OCI-LY7 (cell line): ENCODE measurements around the gene RPH3AL. TPM values are rescaled to one million over a fixed set of nuclear protein-coding genes. Genes with fewer than 3 reads are reported as not detected.

ENCODE experiments used
- BruUV-seq: library from RNA; stranded (reverse); fragments of 400-500 nt; replicated peaks from 2 replicates; lab custom pipeline; 2021; lab: Mats Ljungman, UMichigan
- CTCF ChIA-PET: fragments of 300-600 bp; sonication (Branson Sonifier 250); formaldehyde crosslinking; loops from one replicate; lab custom pipeline; 2022; ENCODE audit warnings: antibody characterized with exemption; ENCODE audit not compliant: unreplicated experiment; lab: Charles Lee
- POLR2A ChIA-PET: fragments of 300-600 bp; sonication (Branson Sonifier 250); formaldehyde crosslinking; loops from one replicate; lab custom pipeline; 2022; ENCODE audit warnings: antibody characterized with exemption; lab: Charles Lee
- DNase-seq: peaks from one replicate; pipeline ENCODE4 v3.0.0-alpha.2; 2015; ENCODE audit warnings: low spot score
- H2AFZ ChIP-seq: fragments of 200-600 bp; sonication (generic), shearing (Covaris generic); 2 replicates; pipeline ENCODE4 v1.6.1; 2014; ENCODE audit warnings: mild to moderate bottlenecking, antibody characterized with exemption, low read length, moderate library complexity
- H3K27ac ChIP-seq: fragments of 200-600 bp; sonication (generic); 2 replicates; pipeline ENCODE4 v1.5.1; 2014; ENCODE audit warnings: mixed run types, low read depth, mild to moderate bottlenecking, moderate library complexity, low read length, inconsistent platforms; ENCODE audit not compliant: poor library complexity, severe bottlenecking
- H3K36me3 ChIP-seq: fragments of 200-600 bp; sonication (generic); 2 replicates; pipeline ENCODE4 v1.6.1; 2014; ENCODE audit warnings: mild to moderate bottlenecking, antibody characterized with exemption, low read length, moderate library complexity, mixed read lengths; ENCODE audit not compliant: insufficient read depth
- H3K4me1 ChIP-seq: fragments of 200-600 bp; sonication (generic); 2 replicates; pipeline ENCODE4 v1.5.1; 2014; ENCODE audit warnings: mild to moderate bottlenecking, low read length; ENCODE audit not compliant: insufficient read depth, poor library complexity, severe bottlenecking
- H3K4me2 ChIP-seq: fragments of 200-600 bp; sonication (generic); 2 replicates; pipeline ENCODE4 v1.6.1; 2014; ENCODE audit warnings: mild to moderate bottlenecking, low read length
- H3K4me3 ChIP-seq: fragments of 200-600 bp; sonication (generic); 2 replicates; pipeline ENCODE4 v1.5.1; 2014; ENCODE audit warnings: mild to moderate bottlenecking, low read depth, low read length; ENCODE audit not compliant: poor library complexity, severe bottlenecking
- H3K79me2 ChIP-seq: fragments of 200-600 bp; sonication (generic); 2 replicates; pipeline ENCODE4 v1.6.1; 2016; ENCODE audit warnings: low read depth, mild to moderate bottlenecking, low read length, moderate library complexity, mixed read lengths; ENCODE audit not compliant: insufficient read depth
- H3K9me2 ChIP-seq: fragments of 200-600 bp; sonication (generic); 2 replicates; pipeline ENCODE4 v1.6.1; 2016; ENCODE audit warnings: mild to moderate bottlenecking, low read length, mixed read lengths; ENCODE audit not compliant: insufficient read depth
- H3K9me3 ChIP-seq: fragments of 200-600 bp; sonication (generic); 2 replicates; pipeline ENCODE4 v1.6.1; 2014; ENCODE audit warnings: mild to moderate bottlenecking, mixed run types, low read length, mixed read lengths
- H4K20me1 ChIP-seq: fragments of 200-600 bp; sonication (generic); 2 replicates; pipeline ENCODE4 v1.6.1; 2014; ENCODE audit warnings: mild to moderate bottlenecking, antibody characterized with exemption, low read length, moderate library complexity, mixed read lengths; ENCODE audit not compliant: insufficient read depth
- EZH2phosphoT487 ChIP-seq: fragments of 200-600 bp; sonication (generic); IDR thresholded peaks from 2 replicates; pipeline ENCODE4 v1.6.1; 2018; ENCODE audit warnings: low read depth, borderline replicate concordance, mild to moderate bottlenecking, mixed run types, antibody characterized with exemption, low read length, moderate library complexity, mixed read lengths
- intact Hi-C: fragments of 100-400 bp; cut with micrococcal nuclease; formaldehyde crosslinking; loops from one replicate; pipeline ENCODE4 v1.10.0; 2022; ENCODE audit not compliant: unreplicated experiment
- total RNA-seq, 2 experiments: library from RNA; depleted of rRNA in 1 of 2; stranded (reverse); fragments of >200 nt in 1 of 2; shearing (Covaris generic) in 1 of 2; gene quantifications; 2 replicates each; pipeline ENCODE4 v1.2.3, GENCODE V29; 2014 to 2022
- TF ChIP-seq, protein P1 (sequence below): fragments of 200-600 bp; sonication (generic); conservative IDR thresholded peaks from 2 replicates; pipeline ENCODE4 v1.5.1; 2014; ENCODE audit warnings: mild to moderate bottlenecking, antibody characterized with exemption, low read length, moderate library complexity, mixed read lengths

RPH3AL gene
- total RNA-seq, 2 experiments from 2014 or later = 1.0 to 2.2 TPM

GRCh38 chr17:306116-306515 lies 46.5 kb downstream of the RPH3AL start:
- Histone ChIP-seq H3K36me3 (no peaks in the 10 kb centered on the region), H2AFZ (no peak overlapping the region), H3K79me2 (no peaks in the 10 kb centered on the region), H3K9me3 (no peaks in the 10 kb centered on the region), H3K9me2 (no peaks in the 10 kb centered on the region), H4K20me1 (no peaks in the 10 kb centered on the region), H3K27ac (no peak overlapping the region), H3K4me2 (no peak overlapping the region), H3K4me3 (no peak overlapping the region), H3K4me1 (no peaks in the 10 kb centered on the region)
- POLR2A ChIA-PET = no interaction called here
- intact Hi-C loops = no loop called here
- CTCF ChIA-PET = no interaction called here
- BruUV-seq = no TSS peak
- DNase-seq = no peak
- TF ChIP-seq EZH2phosphoT487 = no peak
- TF ChIP-seq, protein P1, sequence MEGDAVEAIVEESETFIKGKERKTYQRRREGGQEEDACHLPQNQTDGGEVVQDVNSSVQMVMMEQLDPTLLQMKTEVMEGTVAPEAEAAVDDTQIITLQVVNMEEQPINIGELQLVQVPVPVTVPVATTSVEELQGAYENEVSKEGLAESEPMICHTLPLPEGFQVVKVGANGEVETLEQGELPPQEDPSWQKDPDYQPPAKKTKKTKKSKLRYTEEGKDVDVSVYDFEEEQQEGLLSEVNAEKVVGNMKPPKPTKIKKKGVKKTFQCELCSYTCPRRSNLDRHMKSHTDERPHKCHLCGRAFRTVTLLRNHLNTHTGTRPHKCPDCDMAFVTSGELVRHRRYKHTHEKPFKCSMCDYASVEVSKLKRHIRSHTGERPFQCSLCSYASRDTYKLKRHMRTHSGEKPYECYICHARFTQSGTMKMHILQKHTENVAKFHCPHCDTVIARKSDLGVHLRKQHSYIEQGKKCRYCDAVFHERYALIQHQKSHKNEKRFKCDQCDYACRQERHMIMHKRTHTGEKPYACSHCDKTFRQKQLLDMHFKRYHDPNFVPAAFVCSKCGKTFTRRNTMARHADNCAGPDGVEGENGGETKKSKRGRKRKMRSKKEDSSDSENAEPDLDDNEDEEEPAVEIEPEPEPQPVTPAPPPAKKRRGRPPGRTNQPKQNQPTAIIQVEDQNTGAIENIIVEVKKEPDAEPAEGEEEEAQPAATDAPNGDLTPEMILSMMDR = no peak

DNA sequence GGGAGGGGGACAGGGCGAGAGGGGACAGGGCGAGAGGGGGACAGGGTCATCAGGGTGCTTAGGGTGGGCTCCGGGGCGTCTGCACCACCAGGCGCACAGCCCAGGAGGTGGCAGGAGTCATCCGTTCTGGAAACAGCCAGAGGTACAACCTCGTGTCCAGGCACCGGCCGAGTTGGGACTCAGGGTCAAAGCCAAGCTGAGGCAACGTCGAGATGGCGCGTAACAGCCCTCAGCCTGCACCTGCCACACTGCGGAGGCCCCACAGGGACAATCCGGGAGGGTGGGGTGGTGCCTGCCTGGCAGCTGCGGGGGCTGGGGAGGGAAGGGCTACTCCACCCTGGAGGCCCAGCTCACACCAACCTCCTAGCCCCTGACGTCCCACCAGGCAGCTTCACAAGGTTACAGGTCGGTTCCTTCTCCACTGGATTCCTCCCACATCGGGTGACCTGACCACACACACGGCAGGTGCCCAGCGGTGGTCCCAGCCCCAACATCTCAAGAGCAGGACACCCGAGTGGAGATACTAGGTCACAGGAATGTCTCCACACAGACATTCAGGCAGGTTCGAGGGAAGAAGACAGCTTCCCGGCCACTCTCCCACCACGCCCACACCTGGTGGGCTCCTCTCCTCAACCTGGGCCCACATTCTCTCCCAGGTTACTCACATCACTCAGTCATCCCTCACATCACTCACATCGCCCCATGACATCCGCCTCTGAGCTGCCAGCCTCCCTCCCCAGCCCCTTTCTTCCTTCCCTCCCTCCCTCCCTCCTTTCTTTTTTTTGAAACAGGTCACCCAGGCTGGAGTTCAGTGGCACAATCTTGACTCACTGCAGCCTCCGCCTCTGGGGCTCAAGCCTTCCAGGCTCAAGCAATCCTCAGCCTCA lies 47.3 kb downstream of the RPH3AL start:
- Histone ChIP-seq H4K20me1 (no peaks in the 10 kb centered on the region), H3K27ac (no peak overlapping the region), H3K79me2 (no peaks in the 10 kb centered on the region), H3K9me3 (no peaks in the 10 kb centered on the region), H3K4me1 (no peaks in the 10 kb centered on the region), H3K4me2 (no peak overlapping the region), H2AFZ (no peak overlapping the region), H3K4me3 (no peak overlapping the region), H3K36me3 (no peaks in the 10 kb centered on the region), H3K9me2 (no peaks in the 10 kb centered on the region)
- intact Hi-C loops = no loop called here
- no TSS peak for BruUV-seq
- DNase-seq = no peak
- TF ChIP-seq EZH2phosphoT487 = no peak
- TF ChIP-seq, protein P1 = no peak
- ChIA-PET POLR2A (no interaction called here), CTCF (no interaction called here)

DNA sequence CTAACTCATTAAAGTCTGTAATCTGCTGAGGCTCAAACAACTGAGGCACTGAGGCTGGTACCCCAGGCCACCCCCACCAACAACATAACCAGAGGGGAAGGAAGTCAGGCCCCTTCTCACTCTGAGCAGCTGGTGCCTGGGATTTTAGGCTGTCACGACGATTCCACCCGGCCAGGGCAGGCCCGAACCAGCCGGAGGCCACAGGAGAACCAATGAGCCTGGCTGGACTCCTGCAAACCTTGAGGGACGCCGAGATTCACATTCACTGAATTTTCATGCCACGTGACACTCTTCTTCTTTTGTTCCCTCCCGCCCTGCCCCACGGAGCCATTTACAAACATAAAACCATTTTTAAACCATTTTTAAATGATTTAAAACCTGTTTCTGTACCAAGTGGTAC lies 48.1 kb downstream of the RPH3AL start:
- H3K79me2 ChIP-seq = no peaks in the 10 kb centered on the region
- intact Hi-C loops = no loop called here
- no peaks in the 10 kb centered on the region for H3K9me2 ChIP-seq
- CTCF ChIA-PET = no interaction called here
- no peak for TF ChIP-seq EZH2phosphoT487
- TF ChIP-seq, protein P1 = no peak
- no peaks in the 10 kb centered on the region for H4K20me1 ChIP-seq
- no peak for DNase-seq
- no peak overlapping the region for H3K4me2 ChIP-seq
- H2AFZ ChIP-seq = no peak overlapping the region
- no peak overlapping the region for H3K4me3 ChIP-seq
- no TSS peak for BruUV-seq
- no peaks in the 10 kb centered on the region for H3K36me3 ChIP-seq
- POLR2A ChIA-PET = no interaction called here
- H3K9me3 ChIP-seq = no peaks in the 10 kb centered on the region
- H3K4me1 ChIP-seq = no peaks in the 10 kb centered on the region
- H3K27ac ChIP-seq = no peak overlapping the region
